ENCODE data around the gene KLHL26. TPM values are rescaled to one million over a fixed set of nuclear protein-coding genes. Genes with fewer than 3 reads are reported as not detected.

The KLHL26 gene
- total RNA-seq, 2 experiments from 2014 or later: 13.7 to 19.0 TPM

DNA sequence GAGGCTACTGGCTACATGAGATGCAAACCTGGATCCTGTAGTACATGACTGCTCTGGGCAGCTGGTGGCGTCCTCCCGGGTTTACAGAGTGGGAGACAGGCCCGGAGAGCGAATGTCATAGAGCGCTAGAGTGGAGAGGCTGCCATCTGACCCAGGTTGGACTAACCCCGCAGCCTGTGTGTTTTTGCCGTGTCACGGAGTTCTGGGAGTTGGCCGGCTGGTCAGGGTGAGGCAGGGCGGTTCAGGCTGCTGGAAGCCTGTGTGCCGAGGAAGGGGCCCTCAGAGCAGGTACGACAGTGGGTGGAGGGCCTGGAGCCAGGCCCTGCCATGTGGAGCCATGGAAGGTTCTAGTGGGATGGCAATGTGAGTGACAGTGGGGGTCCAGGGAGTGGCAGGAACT lies 59.2 kb downstream of the KLHL26 start:
- ATAC-seq (ENCODE audit: poor library complexity) (no peak), DNase-seq (no peak)
- Histone ChIP-seq H3K36me3 (ENCODE audit: insufficient read depth, low read length) (no peaks in the 10 kb centered on the region), H3K4me1 (ENCODE audit: insufficient read depth, low read length) (peaks cover 38% of the 10 kb centered on the region), H3K9me3 (ENCODE audit: control insufficient read depth in 1 of 2, insufficient read depth in 1 of 2, low read length in 2 of 2) (no peaks in the 10 kb centered on the region), H3K27ac (ENCODE audit: low read depth in 1 of 2, low read length in 2 of 2) (no peak overlapping the region), H3K4me3 (ENCODE audit: low read length) (no peak overlapping the region), H3K27me3 (ENCODE audit: control insufficient read depth in 1 of 2, insufficient read depth in 2 of 2, low read length in 2 of 2) (no peaks in the 10 kb centered on the region)
- H3K27ac Mint-ChIP-seq: peak overlapping the region; percentile 51
- H3K27me3 Mint-ChIP-seq: no peaks in the 10 kb centered on the region
- no peaks in the 10 kb centered on the region for H3K9me3 Mint-ChIP-seq
- no peak overlapping the region for H3K4me3 Mint-ChIP-seq
- ChIA-PET CTCF (no interaction called here), POLR2A (no interaction called here)
- intact Hi-C loops (cut with DNase I, micrococcal nuclease): no loop called here
- no peaks in the 10 kb centered on the region for H3K36me3 Mint-ChIP-seq (ENCODE audit: low read depth)
- TF ChIP-seq, protein P1, sequence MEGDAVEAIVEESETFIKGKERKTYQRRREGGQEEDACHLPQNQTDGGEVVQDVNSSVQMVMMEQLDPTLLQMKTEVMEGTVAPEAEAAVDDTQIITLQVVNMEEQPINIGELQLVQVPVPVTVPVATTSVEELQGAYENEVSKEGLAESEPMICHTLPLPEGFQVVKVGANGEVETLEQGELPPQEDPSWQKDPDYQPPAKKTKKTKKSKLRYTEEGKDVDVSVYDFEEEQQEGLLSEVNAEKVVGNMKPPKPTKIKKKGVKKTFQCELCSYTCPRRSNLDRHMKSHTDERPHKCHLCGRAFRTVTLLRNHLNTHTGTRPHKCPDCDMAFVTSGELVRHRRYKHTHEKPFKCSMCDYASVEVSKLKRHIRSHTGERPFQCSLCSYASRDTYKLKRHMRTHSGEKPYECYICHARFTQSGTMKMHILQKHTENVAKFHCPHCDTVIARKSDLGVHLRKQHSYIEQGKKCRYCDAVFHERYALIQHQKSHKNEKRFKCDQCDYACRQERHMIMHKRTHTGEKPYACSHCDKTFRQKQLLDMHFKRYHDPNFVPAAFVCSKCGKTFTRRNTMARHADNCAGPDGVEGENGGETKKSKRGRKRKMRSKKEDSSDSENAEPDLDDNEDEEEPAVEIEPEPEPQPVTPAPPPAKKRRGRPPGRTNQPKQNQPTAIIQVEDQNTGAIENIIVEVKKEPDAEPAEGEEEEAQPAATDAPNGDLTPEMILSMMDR (IDR thresholded peaks at IDR 0.05): no peak
- H3K4me1 Mint-ChIP-seq (ENCODE audit: low read depth): peaks cover 37% of the 10 kb centered on the region

DNA sequence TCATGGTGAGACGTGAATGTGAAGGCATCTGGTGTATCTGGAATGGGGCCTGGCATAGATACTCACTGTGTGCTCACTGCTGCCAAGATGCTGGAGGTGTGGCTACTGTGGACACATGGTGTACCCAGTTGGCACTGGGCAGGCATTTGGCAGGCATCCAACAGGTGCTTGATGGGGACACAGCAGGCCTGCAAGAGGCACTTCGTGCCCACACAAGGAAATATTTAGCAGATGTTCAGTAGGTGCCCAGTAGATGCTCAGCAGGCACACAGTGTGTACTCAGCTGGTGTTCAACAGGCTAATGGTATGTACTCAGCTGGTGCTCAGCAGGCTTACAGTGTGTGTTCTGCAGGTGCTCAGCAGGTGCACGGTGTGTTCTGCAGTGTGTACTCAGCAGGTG lies 60.9 kb downstream of the KLHL26 start:
- DNase-seq: no peak
- no peaks in the 10 kb centered on the region for H3K9me3 Mint-ChIP-seq
- no peak overlapping the region for H3K4me3 Mint-ChIP-seq
- Histone ChIP-seq H3K27me3 (ENCODE audit: control insufficient read depth in 1 of 2, insufficient read depth in 2 of 2, low read length in 2 of 2) (no peaks in the 10 kb centered on the region), H3K4me1 (ENCODE audit: insufficient read depth, low read length) (peaks cover 43% of the 10 kb centered on the region), H3K27ac (ENCODE audit: low read depth in 1 of 2, low read length in 2 of 2) (peak overlapping the region; percentile 19 to 29), H3K36me3 (ENCODE audit: insufficient read depth, low read length) (no peaks in the 10 kb centered on the region), H3K9me3 (ENCODE audit: control insufficient read depth in 1 of 2, insufficient read depth in 1 of 2, low read length in 2 of 2) (no peaks in the 10 kb centered on the region), H3K4me3 (ENCODE audit: low read length) (no peak overlapping the region)
- H3K27me3 Mint-ChIP-seq: no peaks in the 10 kb centered on the region
- POLR2A ChIA-PET: no interaction called here
- H3K4me1 Mint-ChIP-seq (ENCODE audit: low read depth): peaks cover 42% of the 10 kb centered on the region
- H3K36me3 Mint-ChIP-seq (ENCODE audit: low read depth): no peaks in the 10 kb centered on the region
- no peak for ATAC-seq (ENCODE audit: poor library complexity)
- TF ChIP-seq, protein P1 (IDR thresholded peaks at IDR 0.05): no peak
- CTCF ChIA-PET: no interaction called here
- intact Hi-C loops (cut with DNase I, micrococcal nuclease): no loop called here
- H3K27ac Mint-ChIP-seq: peak overlapping the region; percentile 72

DNA sequence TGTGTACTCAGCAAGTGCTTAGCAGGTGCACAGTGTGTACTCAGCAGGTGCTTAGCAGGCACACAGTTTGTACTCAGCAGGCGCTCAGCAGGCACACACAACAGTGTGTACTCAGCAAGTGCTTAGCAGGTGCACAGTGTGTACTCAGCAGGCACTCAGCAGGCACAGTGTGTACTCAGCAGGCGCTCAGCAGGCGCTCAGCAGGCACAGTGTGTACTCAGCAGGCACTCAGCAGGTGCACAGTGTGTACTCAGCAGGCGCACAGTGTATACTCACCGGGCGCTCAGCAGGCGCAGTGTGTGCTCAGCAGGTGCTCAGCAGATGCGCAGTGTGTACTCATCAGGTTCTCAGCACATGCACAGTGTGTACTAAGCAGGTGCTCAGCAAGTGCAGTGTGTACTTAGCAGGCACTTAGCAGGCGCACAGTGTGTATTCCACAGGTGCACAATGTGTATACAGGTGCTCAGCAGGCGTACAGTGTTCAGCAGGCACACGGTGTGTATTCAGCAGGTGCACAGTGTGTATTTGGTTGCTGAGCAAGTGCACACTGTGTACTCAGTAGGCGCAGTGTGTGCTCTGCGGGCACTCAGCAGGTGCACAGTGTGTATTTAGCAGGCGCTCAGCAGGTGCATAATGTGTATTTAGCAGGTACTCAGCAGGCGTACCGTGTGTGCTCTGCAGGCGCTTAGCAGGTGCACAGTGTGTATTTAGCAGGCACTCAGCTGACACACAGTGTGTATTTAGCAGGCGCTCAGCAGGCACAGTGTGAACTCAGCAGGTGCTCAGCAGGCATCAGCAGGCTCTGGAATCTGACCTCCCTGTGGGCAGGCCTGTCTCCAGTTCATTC lies 61.7 kb downstream of the KLHL26 start:
- DNase-seq: no peak
- TF ChIP-seq, protein P1 (IDR thresholded peaks at IDR 0.05): no peak
- Mint-ChIP-seq H3K27me3 (no peaks in the 10 kb centered on the region), H3K36me3 (ENCODE audit: low read depth) (no peaks in the 10 kb centered on the region), H3K27ac (peak overlapping the region; percentile 88), H3K4me3 (peak overlapping the region; percentile 91), H3K9me3 (no peaks in the 10 kb centered on the region), H3K4me1 (ENCODE audit: low read depth) (peaks cover 42% of the 10 kb centered on the region)
- H3K36me3 ChIP-seq (ENCODE audit: insufficient read depth, low read length): no peaks in the 10 kb centered on the region
- no peaks in the 10 kb centered on the region for H3K27me3 ChIP-seq (ENCODE audit: control insufficient read depth in 1 of 2, insufficient read depth in 2 of 2, low read length in 2 of 2)
- peaks cover 43% of the 10 kb centered on the region for H3K4me1 ChIP-seq (ENCODE audit: insufficient read depth, low read length)
- POLR2A ChIA-PET: no interaction called here
- H3K4me3 ChIP-seq (ENCODE audit: low read length): no peak overlapping the region
- peak overlapping the region; percentile 67 to 87 for H3K27ac ChIP-seq (ENCODE audit: low read depth in 1 of 2, low read length in 2 of 2)
- CTCF ChIA-PET: no interaction called here
- intact Hi-C loops (cut with DNase I, micrococcal nuclease): no loop called here
- no peak for ATAC-seq (ENCODE audit: poor library complexity)
- H3K9me3 ChIP-seq (ENCODE audit: control insufficient read depth in 1 of 2, insufficient read depth in 1 of 2, low read length in 2 of 2): no peaks in the 10 kb centered on the region
